ENCODE results near the gene NKRF.

NKRF gene

DNA sequence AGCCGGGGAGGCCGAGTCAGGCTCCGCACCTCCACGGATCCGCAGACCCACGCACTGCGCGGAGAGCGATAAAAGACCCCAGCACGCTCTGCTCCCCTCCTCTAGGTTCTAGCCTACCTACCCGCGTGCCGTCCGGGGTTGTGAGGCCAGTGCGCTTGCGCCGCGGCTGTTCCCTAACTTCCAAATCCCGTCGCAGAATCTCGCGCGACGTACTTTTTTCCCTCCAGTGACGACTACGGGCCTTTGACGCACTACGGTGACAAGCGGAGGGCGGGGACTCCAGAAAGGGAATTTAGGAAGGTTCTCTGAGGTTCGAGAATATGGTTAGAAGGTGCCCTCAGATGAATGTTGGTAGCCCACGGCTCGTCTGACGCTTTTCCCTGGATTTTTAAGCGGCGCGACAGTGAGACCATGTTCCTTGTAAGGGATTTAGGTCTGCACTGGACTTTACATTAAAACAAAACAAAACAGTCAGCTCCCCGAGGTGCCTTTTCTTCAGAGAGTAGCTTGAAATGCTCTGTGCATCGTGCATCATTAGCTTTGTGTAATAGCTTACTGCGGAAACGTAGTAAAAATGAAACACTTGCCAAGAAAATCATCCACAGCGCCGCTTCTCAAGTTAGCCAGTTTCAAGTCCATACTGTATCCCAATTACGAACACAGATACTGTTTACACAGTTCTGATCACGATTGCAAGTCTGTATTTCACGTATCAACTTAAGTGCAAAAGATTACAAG, at the start of gene NKRF:
Gene NKRF (minus strand): TSS at position 145 of the 738 bp plus-strand sequence.
- DNase-seq (ENCODE audit: low spot score) = peak; percentile 68
- TF ChIP-seq CTCF (IDR thresholded peaks at IDR 0.05; ENCODE audit: poor library complexity, severe bottlenecking) = no peak
- Histone ChIP-seq H3K27ac (ENCODE audit: poor library complexity, severe bottlenecking) (peak within 1 kb of the TSS; percentile 51), H3K27me3 (ENCODE audit: insufficient read depth, poor library complexity, severe bottlenecking) (no peaks in the 10 kb centered on the region), H3K4me3 (ENCODE audit: severe bottlenecking) (peak within 1 kb of the TSS; percentile 68), H3K9me3 (ENCODE audit: severe bottlenecking) (no peaks in the 10 kb centered on the region), H3K4me1 (ENCODE audit: insufficient read depth, poor library complexity, severe bottlenecking) (peaks cover 5% of the 10 kb centered on the region), H3K36me3 (ENCODE audit: low read depth) (no peaks in the 10 kb centered on the region)
- ATAC-seq (ENCODE audit: low read depth) = peak; percentile 81

GRCh38 chrX:119655125-119655524, 48.9 kb upstream of the NKRF start:
- Histone ChIP-seq H3K4me3 (ENCODE audit: severe bottlenecking) (no peak overlapping the region), H3K27me3 (ENCODE audit: insufficient read depth, poor library complexity, severe bottlenecking) (no peaks in the 10 kb centered on the region), H3K4me1 (ENCODE audit: insufficient read depth, poor library complexity, severe bottlenecking) (peaks cover 14% of the 10 kb centered on the region), H3K9me3 (ENCODE audit: severe bottlenecking) (no peaks in the 10 kb centered on the region), H3K27ac (ENCODE audit: poor library complexity, severe bottlenecking) (peak overlapping the region; percentile 42), H3K36me3 (ENCODE audit: low read depth) (no peaks in the 10 kb centered on the region)
- no peak for TF ChIP-seq CTCF (IDR thresholded peaks at IDR 0.05; ENCODE audit: poor library complexity, severe bottlenecking)
- DNase-seq (ENCODE audit: low spot score) (no peak), ATAC-seq (ENCODE audit: low read depth) (peak; percentile 67; the same call in 2 of the 3 replicates)

DNA sequence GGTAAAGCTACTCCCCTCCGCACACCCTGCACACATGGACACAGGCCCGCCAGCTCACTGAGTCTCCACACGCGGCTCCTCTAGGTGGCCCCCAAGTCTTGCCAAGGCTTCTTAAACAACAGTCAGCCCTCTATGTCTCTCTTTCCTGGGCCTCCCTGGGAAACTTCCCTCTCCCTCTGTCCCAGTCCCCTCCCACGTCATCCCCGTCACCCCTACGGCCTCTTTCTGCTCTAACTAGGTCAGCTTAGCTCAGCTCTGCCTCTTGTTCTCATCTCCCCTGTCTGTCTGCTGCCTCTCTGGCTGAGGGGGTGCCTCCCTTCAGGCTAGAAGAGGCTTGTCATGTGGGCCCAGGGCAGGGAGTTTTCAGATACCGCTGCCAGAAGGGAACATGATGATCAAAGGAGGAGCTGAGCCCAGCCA, 47.9 kb upstream of the NKRF start:
- DNase-seq (ENCODE audit: low spot score) (no peak), ATAC-seq (ENCODE audit: low read depth) (no peak)
- Histone ChIP-seq H3K4me3 (ENCODE audit: severe bottlenecking) (no peak overlapping the region), H3K27ac (ENCODE audit: poor library complexity, severe bottlenecking) (peak overlapping the region; percentile 42), H3K4me1 (ENCODE audit: insufficient read depth, poor library complexity, severe bottlenecking) (peaks cover 14% of the 10 kb centered on the region), H3K27me3 (ENCODE audit: insufficient read depth, poor library complexity, severe bottlenecking) (no peaks in the 10 kb centered on the region), H3K9me3 (ENCODE audit: severe bottlenecking) (no peaks in the 10 kb centered on the region), H3K36me3 (ENCODE audit: low read depth) (no peaks in the 10 kb centered on the region)
- no peak for TF ChIP-seq CTCF (IDR thresholded peaks at IDR 0.05; ENCODE audit: poor library complexity, severe bottlenecking)

- ATAC-seq (ENCODE audit: low read depth) (no peak), DNase-seq (ENCODE audit: low spot score) (no peak)
- Histone ChIP-seq H3K27ac (ENCODE audit: poor library complexity, severe bottlenecking) (no peak overlapping the region), H3K27me3 (ENCODE audit: insufficient read depth, poor library complexity, severe bottlenecking) (no peaks in the 10 kb centered on the region), H3K36me3 (ENCODE audit: low read depth) (no peaks in the 10 kb centered on the region), H3K4me1 (ENCODE audit: insufficient read depth, poor library complexity, severe bottlenecking) (no peaks in the 10 kb centered on the region), H3K4me3 (ENCODE audit: severe bottlenecking) (no peak overlapping the region), H3K9me3 (ENCODE audit: severe bottlenecking) (no peaks in the 10 kb centered on the region)
- TF ChIP-seq CTCF (IDR thresholded peaks at IDR 0.05; ENCODE audit: poor library complexity, severe bottlenecking) = no peak
Observed at GRCh38 chrX:119648421-119648775, 42.2 kb upstream of the NKRF start.
